Measurements from ENCODE around the gene VWA3A. TPM values are rescaled to one million over a fixed set of nuclear protein-coding genes. Genes with fewer than 3 reads are reported as not detected.

The VWA3A gene
- total and polyA plus RNA-seq, 2 experiments from 2014 or later: 0.16 to 0.24 TPM

DNA sequence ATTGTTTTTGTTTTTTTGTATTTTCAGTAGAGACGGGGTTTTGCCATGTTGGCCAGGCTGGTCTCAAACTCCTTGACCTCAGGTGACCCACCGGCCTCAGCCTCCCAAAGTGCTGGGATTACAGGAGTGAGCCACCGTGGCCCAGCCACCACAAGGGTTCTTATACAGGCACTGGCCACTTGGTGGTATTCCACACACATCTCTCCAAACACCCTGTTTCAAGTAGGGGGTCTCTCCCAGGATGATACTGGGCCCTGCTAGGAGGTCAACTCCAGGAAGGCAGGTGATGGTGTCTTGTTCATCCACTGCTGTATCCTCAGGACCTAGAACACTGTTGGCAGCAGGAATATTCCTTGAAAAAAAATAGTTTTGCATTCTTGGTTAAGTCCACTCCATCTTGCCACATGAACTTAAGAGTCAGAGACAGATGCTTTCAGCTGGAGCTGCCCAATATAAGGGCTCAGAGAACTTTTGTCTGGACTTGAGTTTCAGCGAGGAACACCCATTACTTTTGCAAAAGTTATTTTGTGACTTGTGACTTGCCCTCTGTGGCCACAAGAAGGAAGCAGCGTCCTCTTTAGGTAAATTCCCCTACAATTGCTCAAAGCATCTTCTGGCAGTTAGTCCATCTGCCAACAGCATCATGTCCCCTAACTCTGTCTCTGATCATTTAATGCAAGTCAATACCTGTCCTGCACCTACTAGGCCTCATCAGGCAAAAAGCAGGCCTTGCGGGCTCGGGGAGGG lies 106.4 kb downstream of the VWA3A start:
- Histone ChIP-seq H3K36me3 (no peaks in the 10 kb centered on the region), H3K27ac (no peak overlapping the region), H3K27me3 (no peaks in the 10 kb centered on the region), H3K4me1 (ENCODE audit: low read depth) (no peaks in the 10 kb centered on the region), H3K9me3 (ENCODE audit: low read depth) (no peaks in the 10 kb centered on the region), H3K4me3 (no peak overlapping the region)
- no peak for DNase-seq (ENCODE audit: low read depth in 1 of 2, low spot score in 1 of 2)
- TF ChIP-seq, protein P1, sequence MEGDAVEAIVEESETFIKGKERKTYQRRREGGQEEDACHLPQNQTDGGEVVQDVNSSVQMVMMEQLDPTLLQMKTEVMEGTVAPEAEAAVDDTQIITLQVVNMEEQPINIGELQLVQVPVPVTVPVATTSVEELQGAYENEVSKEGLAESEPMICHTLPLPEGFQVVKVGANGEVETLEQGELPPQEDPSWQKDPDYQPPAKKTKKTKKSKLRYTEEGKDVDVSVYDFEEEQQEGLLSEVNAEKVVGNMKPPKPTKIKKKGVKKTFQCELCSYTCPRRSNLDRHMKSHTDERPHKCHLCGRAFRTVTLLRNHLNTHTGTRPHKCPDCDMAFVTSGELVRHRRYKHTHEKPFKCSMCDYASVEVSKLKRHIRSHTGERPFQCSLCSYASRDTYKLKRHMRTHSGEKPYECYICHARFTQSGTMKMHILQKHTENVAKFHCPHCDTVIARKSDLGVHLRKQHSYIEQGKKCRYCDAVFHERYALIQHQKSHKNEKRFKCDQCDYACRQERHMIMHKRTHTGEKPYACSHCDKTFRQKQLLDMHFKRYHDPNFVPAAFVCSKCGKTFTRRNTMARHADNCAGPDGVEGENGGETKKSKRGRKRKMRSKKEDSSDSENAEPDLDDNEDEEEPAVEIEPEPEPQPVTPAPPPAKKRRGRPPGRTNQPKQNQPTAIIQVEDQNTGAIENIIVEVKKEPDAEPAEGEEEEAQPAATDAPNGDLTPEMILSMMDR (IDR thresholded peaks at IDR 0.05; ENCODE audit: low read depth, low read length): no peak

DNA sequence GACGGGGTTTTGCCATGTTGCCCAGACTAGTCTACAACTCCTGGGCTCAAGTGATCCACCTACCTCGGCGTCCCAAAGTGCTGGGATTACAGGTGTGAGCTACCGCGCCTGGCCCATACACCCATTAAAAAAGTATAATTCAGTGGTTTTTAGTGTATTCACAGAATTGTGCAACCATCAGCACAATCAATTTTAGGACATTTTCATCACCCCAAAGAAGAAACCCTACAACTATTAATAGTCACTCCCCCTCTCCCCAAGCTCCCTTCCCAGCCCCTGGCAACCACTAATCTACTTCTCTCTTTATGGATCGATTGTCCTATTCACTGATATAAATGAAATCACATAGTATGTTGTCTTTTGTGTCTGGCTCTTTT lies 109.9 kb downstream of the VWA3A start:
- Histone ChIP-seq H3K27ac (no peak overlapping the region), H3K4me1 (ENCODE audit: low read depth) (no peaks in the 10 kb centered on the region), H3K9me3 (ENCODE audit: low read depth) (no peaks in the 10 kb centered on the region), H3K27me3 (no peaks in the 10 kb centered on the region), H3K4me3 (no peak overlapping the region), H3K36me3 (no peaks in the 10 kb centered on the region)
- TF ChIP-seq, protein P1 (IDR thresholded peaks at IDR 0.05; ENCODE audit: low read depth, low read length): no peak
- no peak for DNase-seq (ENCODE audit: low read depth in 1 of 2, low spot score in 1 of 2)

DNA sequence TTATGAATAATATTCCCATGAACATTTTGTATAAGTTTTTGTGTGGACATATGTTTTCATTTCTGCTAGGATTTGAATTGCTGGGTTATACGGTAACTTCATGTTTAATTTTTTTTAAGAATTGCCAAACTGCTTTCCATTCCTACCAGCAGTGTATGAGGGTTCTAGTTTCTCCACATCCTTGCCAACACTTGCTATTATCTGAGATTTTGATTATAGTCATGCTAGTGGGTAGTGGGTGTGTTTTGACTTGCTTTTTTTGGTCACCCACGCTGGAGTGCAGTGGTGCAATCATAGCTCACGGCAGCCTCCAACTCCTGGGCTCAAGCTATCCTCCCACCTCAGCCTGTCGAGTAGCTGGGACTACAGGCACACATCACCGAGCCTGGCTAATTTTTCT lies 110.8 kb downstream of the VWA3A start:
- Histone ChIP-seq H3K9me3 (ENCODE audit: low read depth) (no peaks in the 10 kb centered on the region), H3K36me3 (no peaks in the 10 kb centered on the region), H3K4me1 (ENCODE audit: low read depth) (no peaks in the 10 kb centered on the region), H3K4me3 (no peak overlapping the region), H3K27me3 (no peaks in the 10 kb centered on the region), H3K27ac (no peak overlapping the region)
- TF ChIP-seq, protein P1 (IDR thresholded peaks at IDR 0.05; ENCODE audit: low read depth, low read length): no peak
- no peak for DNase-seq (ENCODE audit: low read depth in 1 of 2, low spot score in 1 of 2)

DNA sequence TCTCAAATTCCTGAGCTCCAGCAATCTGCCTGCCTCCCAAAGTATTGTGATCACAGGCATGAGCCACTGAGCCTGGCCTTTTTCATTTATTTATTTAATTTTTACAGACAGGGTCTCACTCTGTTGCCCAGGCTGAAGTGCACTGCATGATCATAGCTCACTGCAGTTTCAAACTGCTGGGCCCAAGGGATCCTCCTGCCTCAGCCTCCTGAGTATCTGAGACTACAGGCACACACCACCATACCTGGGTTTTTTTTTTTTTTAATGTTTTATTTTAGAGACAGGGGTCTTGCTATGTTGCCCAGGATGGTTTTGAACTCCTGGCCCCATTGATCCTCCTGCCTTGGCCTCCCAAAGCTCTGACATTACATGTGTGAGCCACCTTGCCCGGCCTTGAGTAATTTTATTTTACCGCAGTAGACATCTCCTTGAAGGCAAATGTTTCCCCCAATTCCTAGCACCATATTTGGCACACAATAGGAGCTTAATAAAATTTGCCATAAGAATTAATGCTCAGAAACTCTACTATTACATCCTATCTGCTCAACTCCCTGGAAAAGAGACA lies 111.8 kb downstream of the VWA3A start:
- H3K36me3 ChIP-seq: no peaks in the 10 kb centered on the region
- H3K27me3 ChIP-seq: no peaks in the 10 kb centered on the region
- TF ChIP-seq, protein P1 (IDR thresholded peaks at IDR 0.05; ENCODE audit: low read depth, low read length): no peak
- no peaks in the 10 kb centered on the region for H3K4me1 ChIP-seq (ENCODE audit: low read depth)
- no peaks in the 10 kb centered on the region for H3K9me3 ChIP-seq (ENCODE audit: low read depth)
- DNase-seq (ENCODE audit: low read depth in 1 of 2, low spot score in 1 of 2): no peak
- no peak overlapping the region for H3K27ac ChIP-seq
- no peak overlapping the region for H3K4me3 ChIP-seq

DNA sequence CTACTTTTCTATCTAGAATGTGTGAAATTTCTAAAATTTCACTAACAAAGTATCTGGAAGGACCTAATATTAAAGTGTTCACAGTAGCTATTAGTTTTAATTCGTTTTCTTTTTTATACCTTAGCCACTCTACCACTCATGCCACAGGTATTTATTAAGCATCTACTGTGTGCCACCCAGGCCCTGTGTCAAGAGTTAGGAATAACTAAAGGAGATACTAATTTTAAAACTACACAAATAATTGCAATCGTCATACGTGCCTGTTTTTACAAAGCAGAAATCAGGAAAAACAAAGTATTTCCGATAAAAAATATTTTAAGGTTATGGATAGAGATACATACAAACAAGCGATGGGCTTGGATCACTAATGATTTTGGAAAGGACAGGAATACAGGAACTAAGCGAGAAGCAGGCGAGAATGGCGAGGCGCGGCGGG lies 113.3 kb downstream of the VWA3A start:
- no peak for DNase-seq (ENCODE audit: low read depth in 1 of 2, low spot score in 1 of 2)
- Histone ChIP-seq H3K27ac (peak overlapping the region; percentile 71), H3K36me3 (no peaks in the 10 kb centered on the region), H3K27me3 (no peaks in the 10 kb centered on the region), H3K9me3 (ENCODE audit: low read depth) (no peaks in the 10 kb centered on the region), H3K4me3 (peak overlapping the region; percentile 15), H3K4me1 (ENCODE audit: low read depth) (no peaks in the 10 kb centered on the region)
- TF ChIP-seq, protein P1 (IDR thresholded peaks at IDR 0.05; ENCODE audit: low read depth, low read length): no peak
